Measurements from ENCODE around the gene SPDL1. TPM values are rescaled to one million over a fixed set of nuclear protein-coding genes. Genes with fewer than 3 reads are reported as not detected.

Gene SPDL1
- total RNA-seq, 3 donors from 2014 or later, result 4.5 to 12.5 (median 5.8) TPM

GRCh38 chr5:169544264-169544950 lies 39.2 kb upstream of the SPDL1 start:
- Histone ChIP-seq H3K4me3 (no peak overlapping the region), H3K9me3 (no peaks in the 10 kb centered on the region), H3K36me3 (ENCODE audit: low read depth) (no peaks in the 10 kb centered on the region), H3K4me1 (ENCODE audit: low read depth) (no peaks in the 10 kb centered on the region)
- intact Hi-C loops (cut with DNase I, micrococcal nuclease), result no loop called here
- DNase-seq (no peak), ATAC-seq (no peak)
- no peak for TF ChIP-seq CTCF (IDR thresholded peaks at IDR 0.05)

GRCh38 chr5:169545762-169546161 lies 37.8 kb upstream of the SPDL1 start:
- H3K9me3 ChIP-seq, result no peaks in the 10 kb centered on the region
- H3K4me1 ChIP-seq (ENCODE audit: low read depth), result no peaks in the 10 kb centered on the region
- DNase-seq (no peak), ATAC-seq (no peak)
- H3K36me3 ChIP-seq (ENCODE audit: low read depth), result no peaks in the 10 kb centered on the region
- TF ChIP-seq CTCF (IDR thresholded peaks at IDR 0.05), result no peak
- no peak overlapping the region for H3K4me3 ChIP-seq
- intact Hi-C loops (cut with DNase I, micrococcal nuclease), result no loop called here

GRCh38 chr5:169546346-169546745 lies 37.2 kb upstream of the SPDL1 start:
- DNase-seq (no peak), ATAC-seq (no peak)
- H3K9me3 ChIP-seq, result no peaks in the 10 kb centered on the region
- no peaks in the 10 kb centered on the region for H3K36me3 ChIP-seq (ENCODE audit: low read depth)
- H3K4me3 ChIP-seq, result no peak overlapping the region
- H3K4me1 ChIP-seq (ENCODE audit: low read depth), result no peaks in the 10 kb centered on the region
- no peak for TF ChIP-seq CTCF (IDR thresholded peaks at IDR 0.05)
- intact Hi-C loops (cut with DNase I, micrococcal nuclease), result no loop called here

- TF ChIP-seq CTCF (IDR thresholded peaks at IDR 0.05), result no peak
- no peaks in the 10 kb centered on the region for H3K4me1 ChIP-seq (ENCODE audit: low read depth)
- H3K4me3 ChIP-seq, result no peak overlapping the region
- intact Hi-C loops (cut with DNase I, micrococcal nuclease), result no loop called here
- H3K36me3 ChIP-seq (ENCODE audit: low read depth), result no peaks in the 10 kb centered on the region
- DNase-seq (no peak), ATAC-seq (no peak)
- no peaks in the 10 kb centered on the region for H3K9me3 ChIP-seq
These were observed 36.1 kb upstream of the SPDL1 start for GRCh38 chr5:169547508-169547907.

GRCh38 chr5:169548315-169548714 lies 35.3 kb upstream of the SPDL1 start:
- intact Hi-C loops (cut with DNase I, micrococcal nuclease), result no loop called here
- TF ChIP-seq CTCF (IDR thresholded peaks at IDR 0.05), result no peak
- Histone ChIP-seq H3K4me1 (ENCODE audit: low read depth) (no peaks in the 10 kb centered on the region), H3K36me3 (ENCODE audit: low read depth) (no peaks in the 10 kb centered on the region), H3K4me3 (no peak overlapping the region), H3K9me3 (no peaks in the 10 kb centered on the region)
- DNase-seq, result no peak
- ATAC-seq, result no peak
